Mucosa of stomach (tissue), 1 donor: ENCODE results near the gene SLC22A23.

Source experiments
- H3K27me3 ChIP-seq: one replicate; pipeline ENCODE4 v1.7.0; 2013; ENCODE audit warnings: mild to moderate bottlenecking, low read length; ENCODE audit not compliant: control insufficient read depth, insufficient read depth
- H3K36me3 ChIP-seq: one replicate; pipeline ENCODE4 v1.7.0; 2013; ENCODE audit warnings: low read length; ENCODE audit not compliant: control insufficient read depth, insufficient read depth
- H3K4me1 ChIP-seq: one replicate; pipeline ENCODE4 v1.7.0; 2013; ENCODE audit warnings: mild to moderate bottlenecking, low read length; ENCODE audit not compliant: control insufficient read depth, insufficient read depth
- H3K4me3 ChIP-seq: one replicate; pipeline ENCODE4 v1.7.0; 2013; ENCODE audit warnings: low read length
- H3K9ac ChIP-seq: one replicate; pipeline ENCODE4 v1.7.0; 2013; ENCODE audit warnings: mild to moderate bottlenecking, low read length, moderate library complexity
- H3K9me3 ChIP-seq: one replicate; pipeline ENCODE4 v1.7.0; 2013; ENCODE audit warnings: mild to moderate bottlenecking, low read length, moderate library complexity; ENCODE audit not compliant: control insufficient read depth
- donor health status: Pancreatic carcinoma.

Gene SLC22A23

DNA sequence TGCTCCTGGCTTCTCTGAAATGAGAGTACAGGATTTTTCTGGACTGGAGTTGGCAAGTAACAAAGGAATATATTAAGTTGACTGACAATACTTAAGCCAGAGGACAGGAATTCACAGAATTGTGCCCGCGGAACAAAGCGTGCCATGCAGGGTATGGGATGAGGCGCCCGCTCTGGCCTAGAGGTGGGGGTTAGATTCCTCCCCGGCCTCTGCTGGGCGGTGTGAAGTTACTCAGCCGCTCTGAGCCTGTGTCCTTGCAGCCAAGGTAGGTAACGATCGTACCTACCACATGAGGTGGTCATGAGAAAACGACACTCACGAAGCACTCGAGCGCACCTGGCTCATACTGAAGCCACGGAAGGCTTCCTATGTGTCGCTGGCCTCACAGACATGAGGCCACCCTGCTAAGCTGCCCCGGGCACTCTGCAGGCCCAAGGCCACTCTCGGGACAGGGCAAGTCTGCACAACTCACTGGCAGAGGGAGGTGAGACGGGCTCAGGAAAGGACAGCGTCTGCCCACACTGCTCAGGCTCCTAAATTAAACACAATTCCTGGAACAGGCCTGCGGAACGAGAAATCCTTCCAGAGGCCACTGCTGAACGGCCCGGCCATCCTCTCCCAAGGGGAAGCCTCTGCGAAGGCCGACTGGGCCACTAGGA is 127.3 kb downstream of the SLC22A23 start:
- no peaks in the 10 kb centered on the region for H3K36me3 ChIP-seq
- no peak overlapping the region for H3K4me3 ChIP-seq
- no peak overlapping the region for H3K9ac ChIP-seq
- peaks cover 35% of the 10 kb centered on the region for H3K4me1 ChIP-seq
- H3K27me3 ChIP-seq, result no peaks in the 10 kb centered on the region
- no peaks in the 10 kb centered on the region for H3K9me3 ChIP-seq

DNA sequence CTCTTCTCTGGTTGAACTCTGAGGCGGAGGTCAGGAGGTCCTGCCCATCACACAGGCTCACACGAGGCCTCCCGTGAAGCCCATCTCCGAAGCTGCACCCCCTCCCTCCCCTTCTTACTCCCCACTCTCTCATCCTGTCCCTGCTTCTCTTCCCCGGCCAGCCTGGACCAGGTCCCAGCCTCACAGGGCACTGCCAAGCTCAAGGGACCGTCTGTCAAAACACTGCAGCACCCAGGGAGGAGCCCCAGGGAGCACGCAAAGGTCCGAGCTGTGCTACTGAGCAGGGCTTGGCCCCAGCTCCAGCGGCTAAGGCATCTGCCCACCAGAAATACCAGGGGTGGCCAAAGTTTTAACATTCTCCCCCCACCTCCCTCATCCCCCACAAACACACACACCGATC is 128.1 kb downstream of the SLC22A23 start:
- peaks cover 37% of the 10 kb centered on the region for H3K4me1 ChIP-seq
- no peaks in the 10 kb centered on the region for H3K27me3 ChIP-seq
- H3K9me3 ChIP-seq, result no peaks in the 10 kb centered on the region
- no peak overlapping the region for H3K4me3 ChIP-seq
- no peaks in the 10 kb centered on the region for H3K36me3 ChIP-seq
- no peak overlapping the region for H3K9ac ChIP-seq

DNA sequence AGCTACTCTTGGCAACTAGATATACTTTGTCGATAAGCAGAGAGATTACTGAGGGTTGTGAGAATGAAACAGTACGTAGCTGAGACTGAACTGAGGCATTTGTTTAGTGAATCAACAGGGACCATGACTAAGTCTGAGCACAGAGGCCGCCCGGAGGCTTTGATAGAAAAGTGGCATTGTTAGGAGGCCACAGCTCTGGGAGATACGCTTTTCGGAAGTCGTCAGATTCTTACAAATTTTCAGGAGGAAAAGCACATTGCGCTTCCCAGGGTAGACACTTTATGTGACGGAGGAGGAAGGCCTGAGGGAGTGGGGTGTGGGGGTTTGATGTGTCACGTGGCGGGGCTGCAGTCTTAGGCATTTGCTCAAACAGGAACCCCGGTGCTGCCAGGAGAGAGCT is 128.7 kb downstream of the SLC22A23 start:
- Histone ChIP-seq H3K4me3 (no peak overlapping the region), H3K36me3 (no peaks in the 10 kb centered on the region), H3K9ac (no peak overlapping the region), H3K4me1 (peaks cover 38% of the 10 kb centered on the region), H3K9me3 (no peaks in the 10 kb centered on the region), H3K27me3 (no peaks in the 10 kb centered on the region)

DNA sequence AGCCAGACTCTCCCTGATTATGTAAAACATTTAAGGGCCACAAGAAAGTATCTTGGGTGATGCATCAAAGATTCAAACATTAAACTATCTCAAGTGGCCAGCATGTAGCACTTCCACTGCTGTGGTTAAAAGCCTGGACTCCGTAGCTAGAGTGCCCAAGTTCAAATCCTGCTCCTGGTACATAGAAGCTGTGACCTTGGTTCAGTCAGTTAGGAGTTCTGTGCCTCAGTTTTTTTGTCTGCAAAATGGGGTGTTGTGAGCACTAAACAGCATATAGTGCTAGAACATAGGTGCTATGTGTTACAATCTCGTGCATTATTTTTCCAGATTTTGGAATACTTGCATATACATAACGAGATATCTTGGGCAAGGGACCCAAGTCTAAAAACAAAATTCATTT is 129.4 kb downstream of the SLC22A23 start:
- no peaks in the 10 kb centered on the region for H3K36me3 ChIP-seq
- H3K9ac ChIP-seq, result no peak overlapping the region
- H3K27me3 ChIP-seq, result no peaks in the 10 kb centered on the region
- H3K4me1 ChIP-seq, result peaks cover 38% of the 10 kb centered on the region
- no peaks in the 10 kb centered on the region for H3K9me3 ChIP-seq
- no peak overlapping the region for H3K4me3 ChIP-seq

DNA sequence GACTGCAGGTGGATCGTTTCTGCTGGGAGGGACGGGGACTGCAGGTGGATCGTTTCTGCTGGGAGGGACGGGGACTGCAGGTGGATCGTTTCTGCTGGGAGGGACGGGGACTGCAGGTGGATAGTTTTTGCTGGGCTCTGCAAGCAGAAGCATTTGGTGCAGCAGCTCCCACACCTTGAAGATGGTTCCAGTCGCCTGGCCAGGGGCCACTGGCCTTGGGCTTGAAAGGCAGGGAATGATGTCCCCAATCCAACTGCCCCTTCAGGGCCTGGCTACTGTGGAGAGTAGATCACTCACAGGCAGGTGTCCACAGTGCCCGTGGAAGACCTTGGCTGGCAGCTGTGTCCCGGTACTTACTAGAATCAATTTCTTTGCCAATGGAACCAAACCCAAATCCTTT is 129.9 kb downstream of the SLC22A23 start:
- no peak overlapping the region for H3K9ac ChIP-seq
- H3K36me3 ChIP-seq, result no peaks in the 10 kb centered on the region
- no peaks in the 10 kb centered on the region for H3K27me3 ChIP-seq
- H3K9me3 ChIP-seq, result no peaks in the 10 kb centered on the region
- peaks cover 41% of the 10 kb centered on the region for H3K4me1 ChIP-seq
- H3K4me3 ChIP-seq, result no peak overlapping the region

DNA sequence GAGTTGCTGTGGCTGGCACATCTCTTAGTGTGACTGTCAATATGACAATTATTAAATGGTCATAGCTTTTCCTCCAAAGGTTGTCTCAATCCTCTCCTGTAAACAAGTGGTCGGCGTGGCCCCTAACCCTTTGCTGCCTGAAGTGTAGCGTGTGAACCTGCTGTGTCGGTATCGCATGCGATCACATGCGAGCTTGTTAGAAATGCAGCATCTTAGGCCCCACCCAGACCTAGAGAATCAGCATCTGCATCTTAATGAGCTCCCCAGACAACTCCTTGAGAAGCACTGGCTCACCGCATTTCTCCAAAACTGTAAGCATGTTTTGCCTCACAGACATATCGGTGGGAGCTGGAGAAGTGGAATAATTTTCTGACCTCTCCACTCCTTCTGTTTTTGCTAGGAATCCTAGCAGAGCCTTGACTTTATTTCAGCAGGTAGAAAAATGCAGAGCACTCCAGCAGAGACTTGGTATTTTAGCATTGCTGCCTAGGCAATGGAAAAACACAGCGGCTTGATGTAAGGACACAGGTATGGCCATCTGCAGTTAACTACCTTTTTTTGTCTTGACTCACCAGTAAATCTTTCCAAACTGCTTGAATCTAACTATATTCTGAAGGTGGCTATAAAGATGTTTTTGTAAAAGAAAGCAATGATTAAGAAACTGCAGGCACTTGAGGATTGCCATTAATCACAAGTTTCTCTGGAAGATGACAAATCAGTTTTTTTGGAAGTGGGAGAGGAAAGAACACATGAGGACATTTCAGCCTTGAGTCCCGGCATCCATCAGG is 130.5 kb downstream of the SLC22A23 start:
- Histone ChIP-seq H3K4me1 (peaks cover 46% of the 10 kb centered on the region), H3K4me3 (no peak overlapping the region), H3K9ac (no peak overlapping the region), H3K36me3 (no peaks in the 10 kb centered on the region), H3K27me3 (no peaks in the 10 kb centered on the region), H3K9me3 (no peaks in the 10 kb centered on the region)

DNA sequence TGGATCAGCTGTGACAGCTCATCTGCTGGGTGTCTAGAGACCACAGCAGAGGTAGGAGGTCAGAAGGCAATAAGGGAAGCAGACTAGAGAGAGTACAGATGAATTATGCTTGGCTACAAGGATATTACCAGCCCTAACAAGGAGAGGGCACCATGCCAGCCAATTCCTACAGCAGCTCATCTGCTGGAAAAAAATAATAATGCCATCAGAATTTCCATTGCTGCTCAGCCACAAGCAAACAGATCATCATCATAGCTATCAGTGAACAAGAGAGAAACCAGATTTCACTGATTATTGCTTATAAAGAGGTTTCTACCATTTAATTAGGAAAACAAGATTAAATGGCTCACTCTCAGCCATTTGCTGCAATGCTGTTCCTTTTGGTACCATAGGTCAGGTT is 131.6 kb downstream of the SLC22A23 start:
- Histone ChIP-seq H3K4me3 (no peak overlapping the region), H3K9me3 (no peaks in the 10 kb centered on the region), H3K27me3 (no peaks in the 10 kb centered on the region), H3K9ac (no peak overlapping the region), H3K36me3 (no peaks in the 10 kb centered on the region), H3K4me1 (peaks cover 46% of the 10 kb centered on the region)

DNA sequence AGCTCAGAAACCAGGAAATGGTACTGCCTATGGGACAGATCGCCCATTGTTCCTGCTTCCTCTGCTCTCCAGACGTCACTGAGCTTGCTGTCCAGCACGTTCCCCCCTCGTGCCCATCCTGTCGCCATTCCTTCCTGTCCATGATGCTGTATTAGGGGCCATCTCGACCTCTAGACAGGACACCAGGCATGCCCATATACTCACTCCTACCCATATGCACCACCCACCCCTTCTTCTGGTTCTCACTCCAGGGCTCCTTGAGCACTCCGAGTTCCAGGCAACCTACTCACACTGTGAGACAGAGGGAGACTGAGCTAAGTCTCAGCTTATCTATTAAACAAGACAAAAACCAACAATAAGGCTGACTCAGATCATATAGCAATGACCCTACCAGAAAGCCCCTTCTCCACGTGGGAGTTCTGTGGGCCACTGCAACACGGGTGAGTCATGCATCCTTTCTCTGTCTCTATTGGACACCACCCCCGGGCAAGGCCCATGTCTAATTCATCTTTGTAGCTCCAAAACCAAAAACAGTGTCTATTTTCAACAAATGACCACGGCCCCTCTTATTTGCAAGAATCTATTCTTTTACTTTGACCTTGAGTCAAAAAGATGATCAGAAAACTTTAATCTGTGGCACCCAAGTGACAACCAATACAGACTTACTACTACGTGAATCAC is 132.4 kb downstream of the SLC22A23 start:
- Histone ChIP-seq H3K9me3 (no peaks in the 10 kb centered on the region), H3K27me3 (no peaks in the 10 kb centered on the region), H3K36me3 (no peaks in the 10 kb centered on the region), H3K4me3 (no peak overlapping the region), H3K4me1 (peaks cover 46% of the 10 kb centered on the region), H3K9ac (no peak overlapping the region)

DNA sequence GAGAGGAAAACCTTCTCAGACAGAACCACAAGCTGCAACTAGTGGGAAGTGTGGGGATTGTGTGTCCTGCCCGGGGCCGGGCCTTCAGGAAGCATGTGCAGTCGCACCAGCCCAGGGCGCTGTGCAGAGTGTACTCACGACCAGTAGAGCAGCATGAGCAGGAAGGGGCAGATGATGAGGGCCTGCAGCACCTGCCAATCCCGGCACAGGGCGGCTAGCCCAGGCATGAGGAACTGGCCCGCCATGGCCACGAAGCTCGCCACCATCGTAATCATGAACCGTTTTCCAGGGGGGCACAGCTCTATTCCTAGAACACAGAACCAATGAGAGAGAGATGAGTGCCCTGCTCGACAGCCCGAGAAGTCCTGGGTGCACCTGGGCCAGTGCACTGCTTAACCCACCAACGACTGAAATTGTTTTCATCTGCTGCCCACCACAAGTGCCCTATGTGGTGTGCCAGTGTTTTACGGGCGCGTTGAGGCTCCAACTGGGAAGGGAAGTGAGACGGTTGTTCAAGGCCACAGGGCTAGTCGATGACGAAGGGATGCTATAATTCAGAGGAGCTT is 133.1 kb downstream of the SLC22A23 start:
- H3K9me3 ChIP-seq, result no peaks in the 10 kb centered on the region
- no peak overlapping the region for H3K9ac ChIP-seq
- H3K4me1 ChIP-seq, result peaks cover 41% of the 10 kb centered on the region
- no peaks in the 10 kb centered on the region for H3K27me3 ChIP-seq
- H3K36me3 ChIP-seq, result peaks cover 4% of the 10 kb centered on the region
- H3K4me3 ChIP-seq, result no peak overlapping the region

DNA sequence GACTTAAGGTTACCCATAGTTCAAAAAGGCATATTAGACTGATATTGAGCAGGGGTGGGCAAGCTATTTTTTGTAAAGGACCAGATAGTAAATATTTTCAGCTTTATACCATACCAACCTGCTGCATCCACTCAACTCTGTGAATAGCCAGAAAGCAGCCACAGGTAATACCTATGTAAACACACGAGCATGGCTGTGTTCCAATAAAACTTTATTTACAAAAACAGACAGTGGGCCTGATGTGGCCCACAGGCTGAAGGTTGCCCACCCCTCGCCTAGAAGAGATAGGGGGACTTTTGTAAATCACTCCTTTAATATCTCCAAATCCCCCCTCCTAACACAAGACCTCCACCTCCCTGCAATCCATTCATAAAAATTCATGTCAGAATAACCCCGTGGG is 133.7 kb downstream of the SLC22A23 start:
- Histone ChIP-seq H3K36me3 (peaks cover 5% of the 10 kb centered on the region), H3K27me3 (no peaks in the 10 kb centered on the region), H3K9ac (no peak overlapping the region), H3K4me3 (no peak overlapping the region), H3K4me1 (peaks cover 35% of the 10 kb centered on the region), H3K9me3 (no peaks in the 10 kb centered on the region)

DNA sequence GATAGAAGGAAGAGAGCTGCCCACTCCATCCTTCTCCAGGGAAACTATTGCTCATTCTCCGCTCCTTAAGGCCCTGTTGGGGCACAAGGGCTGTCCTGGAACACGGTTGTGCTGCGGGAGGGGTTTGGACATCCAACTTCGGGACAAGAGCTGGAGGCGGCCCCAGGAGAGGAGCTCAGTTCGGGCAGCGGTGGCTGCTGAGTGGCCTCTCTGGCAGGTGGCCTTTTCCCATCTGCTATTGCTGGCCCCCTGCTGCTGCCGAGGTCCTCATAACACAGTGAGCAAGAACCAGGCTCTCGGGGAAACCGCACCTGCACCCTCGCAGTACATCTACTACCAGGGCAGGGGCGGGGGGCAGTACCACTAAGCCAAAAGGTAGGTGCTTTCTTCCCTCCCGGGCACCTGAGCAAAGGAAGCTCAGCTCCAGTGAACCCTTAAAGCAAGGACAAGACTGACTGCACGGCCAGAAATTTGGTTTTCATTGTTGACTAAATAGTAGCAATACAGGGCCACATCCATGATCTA is 134.4 kb downstream of the SLC22A23 start:
- no peak overlapping the region for H3K4me3 ChIP-seq
- H3K36me3 ChIP-seq, result peaks cover 5% of the 10 kb centered on the region
- H3K27me3 ChIP-seq, result no peaks in the 10 kb centered on the region
- peaks cover 34% of the 10 kb centered on the region for H3K4me1 ChIP-seq
- H3K9ac ChIP-seq, result no peak overlapping the region
- H3K9me3 ChIP-seq, result no peaks in the 10 kb centered on the region

DNA sequence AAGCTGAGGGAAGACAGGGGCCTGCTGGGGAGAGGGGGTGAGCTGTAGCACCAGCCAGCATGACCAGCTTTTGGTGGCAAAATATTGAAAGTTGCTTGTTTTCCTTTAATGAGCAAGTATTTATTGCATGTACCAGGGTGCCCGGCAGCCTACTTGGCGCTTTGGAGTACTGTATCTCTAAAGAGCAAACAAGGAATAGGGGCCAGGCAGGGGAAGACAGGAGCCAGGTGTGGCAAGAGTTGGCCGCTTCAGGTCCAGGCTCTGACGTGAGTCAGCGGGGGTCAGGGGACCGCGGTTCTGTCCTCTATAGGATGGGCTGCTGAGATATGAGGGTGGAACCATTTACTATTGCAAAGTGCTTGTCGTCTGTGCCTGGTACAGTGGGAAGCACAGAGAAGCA is 135.0 kb downstream of the SLC22A23 start:
- H3K27me3 ChIP-seq, result no peaks in the 10 kb centered on the region
- no peaks in the 10 kb centered on the region for H3K9me3 ChIP-seq
- no peak overlapping the region for H3K9ac ChIP-seq
- H3K4me1 ChIP-seq, result peaks cover 34% of the 10 kb centered on the region
- no peak overlapping the region for H3K4me3 ChIP-seq
- peaks cover 5% of the 10 kb centered on the region for H3K36me3 ChIP-seq
